K562 (cell line): ENCODE results near the gene CAPN13. TPM values are rescaled to one million over a fixed set of nuclear protein-coding genes. Genes with fewer than 3 reads are reported as not detected.

Experiments
- ATAC-seq: fragments of 200-7000 bp; cut with Tn5 transposase; 3 replicates; pipeline ENCODE4 v1.9.1; 2020; ENCODE audit warnings: moderate library complexity
- BruUV-seq: library from RNA; stranded (reverse); fragments of 400-500 nt; replicated peaks from 2 replicates; lab custom pipeline; 2021; lab: Mats Ljungman, UMichigan
- CTCF ChIA-PET: fragments of 300-600 bp; formaldehyde crosslinking; extraction: SDS; loops from one replicate; lab custom pipeline; 2021; ENCODE audit warnings: low intra/inter-chr PET ratio; lab: Yijun Ruan, JAX
- POLR2A ChIA-PET: fragments of 300-600, 350-650 bp; sonication (Branson Sonifier 250); formaldehyde crosslinking; extraction: SDS; loops from one replicate; lab custom pipeline; 2021; ENCODE audit warnings: antibody characterized with exemption, inconsistent platforms; lab: Yijun Ruan, JAX
- DNase-seq, 4 experiments: peaks; one replicate each; pipeline versions ENCODE4 v3.0.0 to v3.0.0-alpha.2; 2011 to 2018; ENCODE audit warnings: low spot score in 3 of 4, mixed read lengths in 3 of 4; ENCODE audit errors: extremely low read depth in 1 of 4
- FAIRE-seq: peaks from 2 replicates; lab custom pipeline; 2011; peaks lifted over from hg19 to GRCh38; lab: Jason Lieb, UNC
- H2AFZ ChIP-seq: 2 replicates; pipeline ENCODE4 v1.6.0; 2011; ENCODE audit warnings: low read depth, low read length, control low read depth, inconsistent platforms
- H3K27ac ChIP-seq: fragments of 200-600 bp; 3 replicates; pipeline ENCODE4 v1.8.0; 2011; ENCODE audit warnings: low read depth, mild to moderate bottlenecking, control low read depth, inconsistent platforms, low read length, moderate library complexity, mixed read lengths; ENCODE audit errors: extremely low read depth
- H3K27me3 ChIP-seq, 2 experiments: fragments of 300-600 bp in 1 of 2; 2 replicates in 1 of 2; 3 replicates in 1 of 2; pipeline versions ENCODE4 v1.6.0 to v1.8.0; 2011; ENCODE audit warnings: inconsistent platforms in 2 of 2, low read length in 2 of 2, mild to moderate bottlenecking in 1 of 2, mixed read lengths in 1 of 2, moderate library complexity in 1 of 2; ENCODE audit not compliant: control insufficient read depth in 2 of 2, insufficient read depth in 2 of 2
- H3K36me3 ChIP-seq: fragments of 300-600 bp; 3 replicates; pipeline ENCODE4 v1.8.0; 2011; ENCODE audit warnings: mild to moderate bottlenecking, low read length, inconsistent platforms; ENCODE audit not compliant: control insufficient read depth, insufficient read depth
- H3K4me1 ChIP-seq, 2 experiments: fragments of 200-600 bp in 1 of 2; replicated peaks in 1 of 2; 2 replicates in 1 of 2; 3 replicates in 1 of 2; pipeline versions ENCODE4 v1.5.1 to v1.8.0; 2011; ENCODE audit warnings: inconsistent platforms in 2 of 2, low read length in 2 of 2, mild to moderate bottlenecking in 1 of 2, mixed read lengths in 1 of 2, moderate library complexity in 1 of 2; ENCODE audit not compliant: control insufficient read depth in 2 of 2, insufficient read depth in 2 of 2
- H3K4me2 ChIP-seq: 2 replicates; pipeline ENCODE4 v1.6.1; 2011; ENCODE audit warnings: low read length, control low read depth, inconsistent platforms, mixed read lengths; ENCODE audit not compliant: insufficient read depth
- H3K4me3 ChIP-seq: fragments of 200-600 bp; sonication (generic), shearing (Covaris generic); 2 replicates; pipeline ENCODE4 v1.5.1; 2016; ENCODE audit warnings: control low read depth, inconsistent platforms
- H3K79me2 ChIP-seq: fragments of 200-600 bp; 3 replicates; pipeline ENCODE4 v1.8.0; 2011; ENCODE audit warnings: low read length, inconsistent platforms; ENCODE audit not compliant: control insufficient read depth, insufficient read depth
- H3K9ac ChIP-seq, 2 experiments: 2 replicates each; pipeline versions ENCODE4 v1.6.0 to v1.6.1; 2011; ENCODE audit warnings: low read depth in 2 of 2, low read length in 2 of 2, control low read depth in 1 of 2, inconsistent platforms in 1 of 2, mild to moderate bottlenecking in 1 of 2, mixed read lengths in 1 of 2; ENCODE audit not compliant: insufficient read depth in 1 of 2
- H3K9me1 ChIP-seq: one replicate; pipeline ENCODE4 v1.6.0; 2011; ENCODE audit warnings: inconsistent platforms, mild to moderate bottlenecking, low read length, moderate library complexity; ENCODE audit not compliant: control insufficient read depth, insufficient read depth
- H3K9me3 ChIP-seq: replicated peaks from 2 replicates; pipeline ENCODE4 v1.5.1; 2011; ENCODE audit warnings: low read depth, low read length, inconsistent platforms; ENCODE audit not compliant: control insufficient read depth, insufficient read depth
- H4K20me1 ChIP-seq: replicated peaks from 2 replicates; pipeline ENCODE4 v1.6.1; 2011; ENCODE audit warnings: low read length, inconsistent platforms, mixed read lengths; ENCODE audit not compliant: control insufficient read depth, insufficient read depth
- BCL6 ChIP-seq: fragments of 250-450 bp; sonication (Bioruptor Pico); IDR thresholded peaks from 2 replicates; pipeline ENCODE4 v1.4.0; 2020
- CBX2 ChIP-seq: fragments of 200-600 bp; sonication (generic); IDR thresholded peaks from one replicate; pipeline ENCODE4 v1.6.1; 2012; ENCODE audit warnings: mild to moderate bottlenecking, low read length, inconsistent platforms; ENCODE audit not compliant: insufficient read depth, poor library complexity, severe bottlenecking
- EP400 ChIP-seq: fragments of 450-650 bp; IDR thresholded peaks from 2 replicates; pipeline ENCODE4 v1.6.1; 2017; ENCODE audit warnings: antibody characterized with exemption, mild to moderate bottlenecking, moderate library complexity
- KDM5B ChIP-seq: fragments of 200-600 bp; sonication (generic); IDR thresholded peaks from 2 replicates; pipeline ENCODE4 v1.6.1; 2012; ENCODE audit warnings: low read depth, mild to moderate bottlenecking, moderate library complexity, low read length, control low read depth, inconsistent platforms; ENCODE audit not compliant: insufficient replicate concordance
- MBD2 ChIP-seq: sonication (generic); IDR thresholded peaks from 2 replicates; pipeline ENCODE4 v1.6.1; 2016; ENCODE audit warnings: low read depth, borderline replicate concordance
- SRSF3 ChIP-seq: fragments of 200-400 bp; formaldehyde crosslinking; IDR thresholded peaks from 2 replicates; pipeline ENCODE4 v1.6.1; 2016; ENCODE audit warnings: mild to moderate bottlenecking, low read length, moderate library complexity; ENCODE audit not compliant: insufficient read depth
- XRCC3 ChIP-seq: fragments of 450-650 bp; IDR thresholded peaks from 2 replicates; pipeline ENCODE4 v1.6.1; 2017; ENCODE audit warnings: mild to moderate bottlenecking, moderate library complexity
- WGBS: fragments of 100-300 bp; shearing (Covaris generic); methylation state at CpG from one replicate; pipeline ENCODE4 v1.1.6; 2016; ENCODE audit warnings: low coverage, mixed read lengths; ENCODE audit not compliant: insufficient coverage; ENCODE audit errors: missing lambda C conversion rate; 5-methylcytosine and 5-hydroxymethylcytosine counted together
- in situ Hi-C: fragments of 300-500 bp; cut with MboI; formaldehyde crosslinking; loops from 4 replicates; pipeline ENCODE4 v1.15.0; 2018; ENCODE audit warnings: inconsistent platforms, mixed read lengths
- intact Hi-C: fragments of 100-400 bp; cut with micrococcal nuclease; formaldehyde crosslinking; loops from 2 replicates; pipeline ENCODE4 v1.14.2; 2022
- polyA plus RNA-seq, 8 experiments: library from polyadenylated mRNA; depleted of rRNA in 4 of 8; stranded (reverse) in 5 of 8; unstranded in 3 of 8; fragments of >200 nt; fragmentation: Nextera tagmentation in 2 of 8; fragmentation: Illumina TruSeq in 1 of 8; extraction: Ambion mirVana in 2 of 8; extraction: Trizol in 1 of 8; gene quantifications; 2 replicates each; pipeline versions ENCODE4 v1.2.1 to v1.2.3, GENCODE V29; 2011 to 2014; ENCODE audit warnings: inconsistent platforms in 1 of 8, missing spikeins in 1 of 8
- total RNA-seq, 7 experiments: library from RNA; depleted of rRNA in 6 of 7; stranded (reverse); fragments of >200 nt in 6 of 7; fragmentation: Illumina TruSeq in 2 of 7; extraction: Trizol in 2 of 7; gene quantifications; 2 replicates each; pipeline versions ENCODE4 v1.2.1 to v1.2.3, GENCODE V29; 2011 to 2021; ENCODE audit warnings: low replicate concordance in 1 of 7
- TF ChIP-seq, protein P1 (sequence below): fragments of 450-650 bp; IDR thresholded peaks from 2 replicates; pipeline ENCODE4 v1.6.1; 2018; ENCODE audit not compliant: partially characterized antibody
- TF ChIP-seq, protein P2 (sequence below), 3 experiments: fragments of 200-800 bp in 1 of 3; sonication (Bioruptor generic) in 1 of 3; sonication (generic) in 1 of 3; formaldehyde crosslinking in 1 of 3; IDR thresholded peaks; 2 replicates each; pipeline versions ENCODE4 v1.6.1 to v1.8.0; 2016 to 2022; ENCODE audit warnings: mild to moderate bottlenecking in 2 of 3, missing compliant biosample characterization in 2 of 3, missing genetic modification characterization in 2 of 3, missing genetic modification reagents in 1 of 3
- TF ChIP-seq, protein P3 (sequence below): sonication (generic); formaldehyde crosslinking; IDR thresholded peaks from 2 replicates; pipeline ENCODE4 v1.8.1; 2022; ENCODE audit warnings: missing genetic modification reagents
- TF ChIP-seq, protein P4 (sequence below): fragments of 450-650 bp; IDR thresholded peaks from 2 replicates; pipeline ENCODE4 v1.6.1; 2017; ENCODE audit warnings: antibody characterized with exemption
- TF ChIP-seq, protein P5 (sequence below): sonication (generic); formaldehyde crosslinking; IDR thresholded peaks from 2 replicates; pipeline ENCODE4 v1.8.1; 2023; ENCODE audit warnings: mild to moderate bottlenecking, missing genetic modification reagents

Gene CAPN13
- total and polyA plus RNA-seq, 9 of the 15 experiments (the other 6 are each of a cell fraction or from before 2014, with no cell fraction given), result not detected

DNA sequence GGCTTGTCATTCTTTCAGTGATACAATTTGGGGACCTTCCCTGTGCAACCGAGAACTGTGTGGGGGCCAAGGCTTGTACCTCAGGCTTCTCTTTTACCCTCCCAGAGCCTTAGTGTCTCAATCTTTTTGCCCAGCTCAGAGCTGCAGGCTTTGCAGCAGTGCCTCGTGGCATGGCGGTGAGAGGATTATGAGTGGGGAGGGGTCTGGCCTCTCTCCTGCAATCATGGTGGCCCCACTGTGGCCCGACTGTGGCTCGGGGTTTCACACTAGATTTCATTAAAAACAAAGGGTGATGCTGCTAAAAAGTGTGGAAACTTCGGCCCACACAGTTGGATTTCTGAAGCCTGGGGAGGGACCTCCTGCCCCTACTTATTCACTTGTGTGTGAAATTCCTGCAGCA is 75.5 kb downstream of the CAPN13 start:
- FAIRE-seq, result no peak
- Histone ChIP-seq H3K4me3 (no peak overlapping the region), H4K20me1 (no peaks in the 10 kb centered on the region; the same call in 1 of the 2 replicates), H3K27me3 (peaks cover 26 to 55% of the 10 kb centered on the region in 2 experiments; a peak in 4 of 5 replicates), H3K9me3 (no peaks in the 10 kb centered on the region), H3K4me2 (no peak overlapping the region), H3K27ac (no peak overlapping the region), H3K9me1 (no peaks in the 10 kb centered on the region), H2AFZ (no peak overlapping the region), H3K4me1 (no peaks in the 10 kb centered on the region), H3K79me2 (no peaks in the 10 kb centered on the region), H3K36me3 (no peaks in the 10 kb centered on the region), H3K9ac (no peak overlapping the region)
- no peak for DNase-seq
- in situ Hi-C loops (no loop called here), intact Hi-C loops (no loop called here)
- no peak for ATAC-seq
- 0% methylated on average over 6 of the region's 6 CpGs for WGBS
- BruUV-seq, result no TSS peak
- ChIA-PET CTCF (no interaction called here), POLR2A (interaction anchor here (1.2 kb wide), 1 partner anchor 10 kb away, joined by 4 read pairs; no protein-coding TSS in a partner anchor)
- TF ChIP-seq EP400, result no peak
- TF ChIP-seq, protein P1, sequence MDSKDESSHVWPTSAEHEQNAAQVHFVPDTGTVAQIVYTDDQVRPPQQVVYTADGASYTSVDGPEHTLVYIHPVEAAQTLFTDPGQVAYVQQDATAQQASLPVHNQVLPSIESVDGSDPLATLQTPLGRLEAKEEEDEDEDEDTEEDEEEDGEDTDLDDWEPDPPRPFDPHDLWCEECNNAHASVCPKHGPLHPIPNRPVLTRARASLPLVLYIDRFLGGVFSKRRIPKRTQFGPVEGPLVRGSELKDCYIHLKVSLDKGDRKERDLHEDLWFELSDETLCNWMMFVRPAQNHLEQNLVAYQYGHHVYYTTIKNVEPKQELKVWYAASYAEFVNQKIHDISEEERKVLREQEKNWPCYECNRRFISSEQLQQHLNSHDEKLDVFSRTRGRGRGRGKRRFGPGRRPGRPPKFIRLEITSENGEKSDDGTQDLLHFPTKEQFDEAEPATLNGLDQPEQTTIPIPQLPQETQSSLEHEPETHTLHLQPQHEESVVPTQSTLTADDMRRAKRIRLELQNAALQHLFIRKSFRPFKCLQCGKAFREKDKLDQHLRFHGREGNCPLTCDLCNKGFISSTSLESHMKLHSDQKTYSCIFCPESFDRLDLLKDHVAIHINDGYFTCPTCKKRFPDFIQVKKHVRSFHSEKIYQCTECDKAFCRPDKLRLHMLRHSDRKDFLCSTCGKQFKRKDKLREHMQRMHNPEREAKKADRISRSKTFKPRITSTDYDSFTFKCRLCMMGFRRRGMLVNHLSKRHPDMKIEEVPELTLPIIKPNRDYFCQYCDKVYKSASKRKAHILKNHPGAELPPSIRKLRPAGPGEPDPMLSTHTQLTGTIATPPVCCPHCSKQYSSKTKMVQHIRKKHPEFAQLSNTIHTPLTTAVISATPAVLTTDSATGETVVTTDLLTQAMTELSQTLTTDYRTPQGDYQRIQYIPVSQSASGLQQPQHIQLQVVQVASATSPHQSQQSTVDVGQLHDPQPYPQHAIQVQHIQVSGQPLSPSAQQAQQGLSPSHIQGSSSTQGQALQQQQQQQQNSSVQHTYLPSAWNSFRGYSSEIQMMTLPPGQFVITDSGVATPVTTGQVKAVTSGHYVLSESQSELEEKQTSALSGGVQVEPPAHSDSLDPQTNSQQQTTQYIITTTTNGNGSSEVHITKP, result no peak
- no peak for TF ChIP-seq MBD2
- no peak for TF ChIP-seq XRCC3
- no peak for TF ChIP-seq SRSF3
- TF ChIP-seq, protein P2, sequence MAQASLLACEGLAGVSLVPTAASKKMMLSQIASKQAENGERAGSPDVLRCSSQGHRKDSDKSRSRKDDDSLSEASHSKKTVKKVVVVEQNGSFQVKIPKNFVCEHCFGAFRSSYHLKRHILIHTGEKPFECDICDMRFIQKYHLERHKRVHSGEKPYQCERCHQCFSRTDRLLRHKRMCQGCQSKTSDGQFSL (CRISPR knock-in tag; IDR thresholded peaks at IDR 0.05), result no peak
- TF ChIP-seq, protein P2 (tag; IDR thresholded peaks at IDR 0.05), result no peak
- TF ChIP-seq, protein P3, sequence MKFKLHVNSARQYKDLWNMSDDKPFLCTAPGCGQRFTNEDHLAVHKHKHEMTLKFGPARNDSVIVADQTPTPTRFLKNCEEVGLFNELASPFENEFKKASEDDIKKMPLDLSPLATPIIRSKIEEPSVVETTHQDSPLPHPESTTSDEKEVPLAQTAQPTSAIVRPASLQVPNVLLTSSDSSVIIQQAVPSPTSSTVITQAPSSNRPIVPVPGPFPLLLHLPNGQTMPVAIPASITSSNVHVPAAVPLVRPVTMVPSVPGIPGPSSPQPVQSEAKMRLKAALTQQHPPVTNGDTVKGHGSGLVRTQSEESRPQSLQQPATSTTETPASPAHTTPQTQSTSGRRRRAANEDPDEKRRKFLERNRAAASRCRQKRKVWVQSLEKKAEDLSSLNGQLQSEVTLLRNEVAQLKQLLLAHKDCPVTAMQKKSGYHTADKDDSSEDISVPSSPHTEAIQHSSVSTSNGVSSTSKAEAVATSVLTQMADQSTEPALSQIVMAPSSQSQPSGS (CRISPR knock-in tag), result no peak
- no peak for TF ChIP-seq CBX2
- TF ChIP-seq, protein P4, sequence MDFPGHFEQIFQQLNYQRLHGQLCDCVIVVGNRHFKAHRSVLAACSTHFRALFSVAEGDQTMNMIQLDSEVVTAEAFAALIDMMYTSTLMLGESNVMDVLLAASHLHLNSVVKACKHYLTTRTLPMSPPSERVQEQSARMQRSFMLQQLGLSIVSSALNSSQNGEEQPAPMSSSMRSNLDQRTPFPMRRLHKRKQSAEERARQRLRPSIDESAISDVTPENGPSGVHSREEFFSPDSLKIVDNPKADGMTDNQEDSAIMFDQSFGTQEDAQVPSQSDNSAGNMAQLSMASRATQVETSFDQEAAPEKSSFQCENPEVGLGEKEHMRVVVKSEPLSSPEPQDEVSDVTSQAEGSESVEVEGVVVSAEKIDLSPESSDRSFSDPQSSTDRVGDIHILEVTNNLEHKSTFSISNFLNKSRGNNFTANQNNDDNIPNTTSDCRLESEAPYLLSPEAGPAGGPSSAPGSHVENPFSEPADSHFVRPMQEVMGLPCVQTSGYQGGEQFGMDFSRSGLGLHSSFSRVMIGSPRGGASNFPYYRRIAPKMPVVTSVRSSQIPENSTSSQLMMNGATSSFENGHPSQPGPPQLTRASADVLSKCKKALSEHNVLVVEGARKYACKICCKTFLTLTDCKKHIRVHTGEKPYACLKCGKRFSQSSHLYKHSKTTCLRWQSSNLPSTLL, result no peak
- TF ChIP-seq, protein P5, sequence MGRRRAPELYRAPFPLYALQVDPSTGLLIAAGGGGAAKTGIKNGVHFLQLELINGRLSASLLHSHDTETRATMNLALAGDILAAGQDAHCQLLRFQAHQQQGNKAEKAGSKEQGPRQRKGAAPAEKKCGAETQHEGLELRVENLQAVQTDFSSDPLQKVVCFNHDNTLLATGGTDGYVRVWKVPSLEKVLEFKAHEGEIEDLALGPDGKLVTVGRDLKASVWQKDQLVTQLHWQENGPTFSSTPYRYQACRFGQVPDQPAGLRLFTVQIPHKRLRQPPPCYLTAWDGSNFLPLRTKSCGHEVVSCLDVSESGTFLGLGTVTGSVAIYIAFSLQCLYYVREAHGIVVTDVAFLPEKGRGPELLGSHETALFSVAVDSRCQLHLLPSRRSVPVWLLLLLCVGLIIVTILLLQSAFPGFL (CRISPR knock-in tag), result no peak
- TF ChIP-seq BCL6 (CRISPR knock-in tag), result no peak
- no peak for TF ChIP-seq KDM5B
